ENCODE data around the gene SP4.

GRCh38 chr7:21413502-21413901 lies 14.4 kb upstream of the SP4 start:
- no peak for TF ChIP-seq CTCF (IDR thresholded peaks at IDR 0.05)
- TF ChIP-seq POLR2AphosphoS5 (IDR thresholded peaks at IDR 0.05) = no peak
- no peak for TF ChIP-seq POLR2A (IDR thresholded peaks at IDR 0.05)

Data from transverse colon (tissue), 4 donors.